Smooth muscle cell (in vitro differentiated cells): ENCODE data around the gene OSBPL7. TPM values are rescaled to one million over a fixed set of nuclear protein-coding genes. Genes with fewer than 3 reads are reported as not detected.
A peak's percentile ranks its signal among the peaks of the same experiment; 100 is the strongest.

Source experiments
- DNase-seq: peaks from one replicate; lab custom pipeline; 2025; ENCODE audit not compliant: unreplicated experiment; lab: John Stamatoyannopoulos, UW
- H2AFZ ChIP-seq: fragments of 200-600 bp; sonication (generic); 2 replicates; pipeline ENCODE4 v1.6.0; 2016; ENCODE audit warnings: antibody characterized with exemption, low read depth, mild to moderate bottlenecking
- H3F3A ChIP-seq: fragments of 200-600 bp; sonication (generic); 2 replicates; pipeline ENCODE4 v1.6.0; 2017; ENCODE audit warnings: antibody characterized with exemption, low read depth
- H3K27ac ChIP-seq: fragments of 200-600 bp; sonication (generic); 2 replicates; pipeline ENCODE4 v1.5.1; 2016; ENCODE audit warnings: low read depth, mild to moderate bottlenecking
- H3K27me3 ChIP-seq: fragments of 200-600 bp; sonication (generic); 2 replicates; pipeline ENCODE4 v1.6.1; 2016; ENCODE audit warnings: low read depth, mild to moderate bottlenecking
- H3K36me3 ChIP-seq: fragments of 200-600 bp; sonication (generic); 2 replicates; pipeline ENCODE4 v1.5.1; 2016; ENCODE audit warnings: low read depth
- H3K4me1 ChIP-seq: fragments of 200-600 bp; sonication (generic); 2 replicates; pipeline ENCODE4 v1.5.1; 2016; ENCODE audit warnings: low read depth
- H3K4me2 ChIP-seq: fragments of 200-600 bp; sonication (generic); 2 replicates; pipeline ENCODE4 v1.6.0; 2016; ENCODE audit warnings: mild to moderate bottlenecking
- H3K4me3 ChIP-seq: fragments of 200-600 bp; sonication (generic); 2 replicates; pipeline ENCODE4 v1.5.1; 2016; ENCODE audit warnings: mild to moderate bottlenecking
- H3K79me2 ChIP-seq: fragments of 200-600 bp; sonication (generic); 2 replicates; pipeline ENCODE4 v1.6.0; 2016; ENCODE audit warnings: low read depth, mild to moderate bottlenecking
- H3K9ac ChIP-seq: fragments of 200-600 bp; sonication (generic); 2 replicates; pipeline ENCODE4 v1.6.0; 2016; ENCODE audit warnings: low read depth
- H3K9me3 ChIP-seq: fragments of 200-600 bp; sonication (generic); replicated peaks from 2 replicates; pipeline ENCODE4 v1.5.1; 2016; ENCODE audit warnings: low read depth
- H4K20me1 ChIP-seq: fragments of 200-600 bp; sonication (generic); 2 replicates; pipeline ENCODE4 v1.6.0; 2016; ENCODE audit warnings: low read depth
- CTCF ChIP-seq: fragments of 200-600 bp; sonication (generic); IDR thresholded peaks from 2 replicates; pipeline ENCODE4 v1.5.1; 2017; ENCODE audit warnings: borderline replicate concordance, mild to moderate bottlenecking, antibody characterized with exemption; ENCODE audit not compliant: insufficient read depth, poor library complexity, severe bottlenecking
- WGBS: methylation state at CpG from one replicate; pipeline ENCODE4 v1.1.7; 2016; ENCODE audit warnings: low lambda C conversion rate; 5-methylcytosine and 5-hydroxymethylcytosine counted together
- polyA plus RNA-seq: library from polyadenylated mRNA; unstranded; fragments of >200 nt; fragmentation: Nextera tagmentation; extraction: Ambion mirVana; gene quantifications from 2 replicates; pipeline ENCODE4 v1.2.1, GENCODE V29; 2016
- total RNA-seq: library from RNA; depleted of rRNA; stranded (reverse); fragments of >200 nt; gene quantifications from 2 replicates; pipeline ENCODE4 v1.2.3, GENCODE V29; 2014

Gene OSBPL7
- total and polyA plus RNA-seq, 2 experiments from 2014 or later = 3.7 to 6.3 TPM

GRCh38 chr17:47841488-47842291, 20.1 kb upstream of the OSBPL7 start:
- Histone ChIP-seq H3K4me1 (peaks cover 17% of the 10 kb centered on the region), H3F3A (peaks cover 7% of the 10 kb centered on the region), H3K79me2 (peaks cover 17% of the 10 kb centered on the region), H3K4me2 (peak overlapping the region; percentile 84), H3K36me3 (no peaks in the 10 kb centered on the region), H3K9me3 (no peaks in the 10 kb centered on the region), H4K20me1 (peaks cover 8% of the 10 kb centered on the region), H3K4me3 (peak overlapping the region; percentile 72), H3K27me3 (no peaks in the 10 kb centered on the region), H3K27ac (no peak overlapping the region), H3K9ac (no peak overlapping the region), H2AFZ (peak overlapping the region; percentile 68)
- TF ChIP-seq CTCF = no peak
- no peak for DNase-seq
- 70% methylated on average over 16 of the region's 16 CpGs for WGBS

GRCh38 chr17:47840742-47841487, 19.3 kb upstream of the OSBPL7 start, which contains the start of gene SCRN2:
Gene SCRN2 (minus strand): TSS chr17:47841273. CDS start chr17:47840843, 430 bp downstream.
- WGBS = 2% methylated on average over 48 of the region's 55 CpGs
- Histone ChIP-seq H3K27ac (no peak within 1 kb of the TSS), H3K4me2 (peak within 1 kb of the TSS; percentile 84), H3F3A (peaks cover 7% of the 10 kb centered on the region), H2AFZ (peak within 1 kb of the TSS; percentile 68), H3K36me3 (no peaks in the 10 kb centered on the region), H3K79me2 (peaks cover 10% of the 10 kb centered on the region), H3K9ac (peak within 1 kb of the TSS; percentile 55), H4K20me1 (peaks cover 2% of the 10 kb centered on the region), H3K27me3 (no peaks in the 10 kb centered on the region), H3K4me3 (peak within 1 kb of the TSS; percentile 72), H3K9me3 (no peaks in the 10 kb centered on the region), H3K4me1 (peaks cover 10% of the 10 kb centered on the region)
- TF ChIP-seq CTCF = peak; percentile 95
- DNase-seq = peak; percentile 80

GRCh38 chr17:47840001-47840741, 18.6 kb upstream of the OSBPL7 start:
- Histone ChIP-seq H3K27me3 (no peaks in the 10 kb centered on the region), H3K36me3 (no peaks in the 10 kb centered on the region), H2AFZ (peak overlapping the region; percentile 68), H3K4me1 (peaks cover 7% of the 10 kb centered on the region), H3K79me2 (peaks cover 9% of the 10 kb centered on the region), H3K4me3 (peak overlapping the region; percentile 72), H3K9me3 (no peaks in the 10 kb centered on the region), H3K27ac (no peak overlapping the region), H3K4me2 (peak overlapping the region; percentile 84), H3K9ac (peak overlapping the region; percentile 55), H4K20me1 (no peaks in the 10 kb centered on the region), H3F3A (peaks cover 7% of the 10 kb centered on the region)
- DNase-seq = no peak
- TF ChIP-seq CTCF = no peak
- WGBS = 66% methylated on average over 17 of the region's 17 CpGs
